ENCODE data around the gene IL20RB.
"Not testable (repeated sequence)": the region's sequence is repeated elsewhere in the genome, so short reads cannot be mapped to it uniquely, and the experiment has no call there.

The IL20RB gene

DNA sequence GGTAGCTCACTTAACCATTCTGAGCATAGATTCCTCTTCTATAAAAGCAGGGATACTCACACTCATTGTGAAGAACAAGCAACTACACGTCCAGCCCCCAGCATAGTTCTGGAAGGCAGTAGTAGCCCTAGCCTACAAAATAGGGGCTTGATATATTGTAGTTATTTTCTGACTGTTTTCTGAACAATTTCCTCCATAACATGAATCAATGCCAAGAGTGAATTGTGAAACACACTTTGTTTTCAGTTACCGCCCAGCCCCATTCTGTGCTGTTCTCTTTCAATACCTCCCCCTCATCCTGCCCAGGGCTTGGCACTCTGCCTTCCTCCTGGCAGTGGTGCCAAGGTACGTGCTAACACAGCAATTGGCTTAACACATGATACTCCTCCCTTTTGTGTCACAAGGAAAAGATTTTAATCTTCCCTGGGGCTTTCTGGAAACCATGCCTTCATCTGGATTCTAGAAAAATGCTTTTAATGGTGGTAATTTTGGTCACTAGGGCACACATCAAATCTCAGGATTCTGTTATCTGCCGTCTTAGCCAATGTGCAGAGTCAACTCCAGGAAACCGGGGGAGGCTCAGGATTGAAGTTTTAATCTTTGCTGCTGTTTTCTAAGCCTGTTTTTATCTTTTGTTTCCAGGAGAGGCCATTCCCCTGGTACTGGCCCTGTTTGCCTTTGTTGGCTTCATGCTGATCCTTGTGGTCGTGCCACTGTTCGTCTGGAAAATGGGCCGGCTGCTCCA, 37.2 kb downstream of the IL20RB start:
- no peak for TF ChIP-seq EZH2 (IDR thresholded peaks at IDR 0.05)
- TF ChIP-seq FOXP2 (optimal IDR thresholded peaks at IDR 0.05; ENCODE audit: control extremely low read depth, extremely low read length, insufficient read depth) = peak; percentile 63
- no peak for TF ChIP-seq POLR2AphosphoS5 (IDR thresholded peaks at IDR 0.05; ENCODE audit: borderline replicate concordance, low read depth, low read length)
- peak overlapping the region; percentile 54 for H3K27ac ChIP-seq
- no peaks in the 10 kb centered on the region for H3K36me3 ChIP-seq (ENCODE audit: insufficient read depth, low read length)
- no peak overlapping the region for H3K9ac ChIP-seq (ENCODE audit: insufficient read length)
- H3K9me3 ChIP-seq (ENCODE audit: low read depth, low read length) = no peaks in the 10 kb centered on the region
- H3K4me3 ChIP-seq = peak overlapping the region; percentile 17; the same call in 1 of the 2 replicates
- peak; percentile 34 for DNase-seq (ENCODE audit: low read depth, low spot score)

DNA sequence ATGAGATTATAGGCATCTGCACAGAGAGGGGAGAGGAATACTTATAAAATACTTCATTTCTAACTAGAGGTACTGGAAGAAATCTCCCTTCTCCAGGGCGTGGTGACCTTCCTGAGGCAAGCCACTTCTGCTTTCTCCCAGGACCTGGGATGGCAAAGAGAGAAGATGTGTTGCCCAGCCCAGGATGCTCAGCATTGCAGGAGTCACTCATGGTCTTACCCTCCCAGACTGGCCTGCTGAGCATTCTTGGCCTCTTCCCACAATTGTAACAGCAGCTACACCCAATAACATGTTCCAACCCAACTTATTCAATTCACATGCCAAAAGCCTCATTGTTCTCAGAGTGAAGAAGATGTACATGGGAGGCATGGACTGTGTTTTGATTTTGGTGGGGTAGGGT, 37.9 kb downstream of the IL20RB start:
- no peak overlapping the region for H3K9ac ChIP-seq (ENCODE audit: insufficient read length)
- no peaks in the 10 kb centered on the region for H3K36me3 ChIP-seq (ENCODE audit: insufficient read depth, low read length)
- no peak for TF ChIP-seq POLR2AphosphoS5 (IDR thresholded peaks at IDR 0.05; ENCODE audit: borderline replicate concordance, low read depth, low read length)
- TF ChIP-seq EZH2 (IDR thresholded peaks at IDR 0.05) = no peak
- no peak for TF ChIP-seq FOXP2 (optimal IDR thresholded peaks at IDR 0.05; ENCODE audit: control extremely low read depth, extremely low read length, insufficient read depth)
- H3K4me3 ChIP-seq = no peak overlapping the region
- DNase-seq (ENCODE audit: low read depth, low spot score) = no peak
- H3K9me3 ChIP-seq (ENCODE audit: low read depth, low read length) = no peaks in the 10 kb centered on the region
- peak overlapping the region; percentile 54; the same call in 1 of the 2 replicates for H3K27ac ChIP-seq

DNA sequence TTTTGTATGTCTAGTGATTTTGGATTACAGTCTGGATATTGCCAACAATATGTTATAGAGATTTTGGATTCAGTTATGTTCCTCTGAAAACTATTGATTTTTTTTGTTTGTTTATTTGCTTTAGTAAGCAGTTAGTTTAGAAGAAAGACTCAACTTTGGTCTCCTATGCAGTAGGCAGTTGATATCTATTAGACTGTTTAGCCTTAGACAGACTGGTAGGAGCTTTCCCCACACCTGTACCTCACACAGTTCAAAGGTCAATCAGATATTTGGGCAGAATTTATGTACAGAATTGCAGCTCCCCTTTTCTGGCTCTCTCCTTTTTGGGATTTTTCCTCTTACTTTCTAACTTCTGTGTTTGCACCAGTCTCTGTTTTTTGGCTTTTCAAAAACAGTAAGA, 42.3 kb downstream of the IL20RB start:
- TF ChIP-seq EZH2 (IDR thresholded peaks at IDR 0.05) = no peak
- no peak for TF ChIP-seq POLR2AphosphoS5 (IDR thresholded peaks at IDR 0.05; ENCODE audit: borderline replicate concordance, low read depth, low read length)
- TF ChIP-seq FOXP2 (optimal IDR thresholded peaks at IDR 0.05; ENCODE audit: control extremely low read depth, extremely low read length, insufficient read depth) = no peak
- Histone ChIP-seq H3K27ac (no peak overlapping the region), H3K9me3 (ENCODE audit: low read depth, low read length) (no peaks in the 10 kb centered on the region), H3K9ac (ENCODE audit: insufficient read length) (no peak overlapping the region), H3K4me3 (no peak overlapping the region), H3K36me3 (ENCODE audit: insufficient read depth, low read length) (no peaks in the 10 kb centered on the region)
- DNase-seq (ENCODE audit: low read depth, low spot score) = no peak

- H3K36me3 ChIP-seq (ENCODE audit: insufficient read depth, low read length); H3K4me3 ChIP-seq; DNase-seq (ENCODE audit: low read depth, low spot score); H3K27ac ChIP-seq; H3K9me3 ChIP-seq (ENCODE audit: low read depth, low read length); H3K9ac ChIP-seq (ENCODE audit: insufficient read length): not testable (repeated sequence)
Observed at GRCh38 chr3:137007376-137007775, 49.6 kb downstream of the IL20RB start.

GRCh38 chr3:137008131-137008530, 50.3 kb downstream of the IL20RB start:
- no peak for DNase-seq (ENCODE audit: low read depth, low spot score)
- TF ChIP-seq POLR2AphosphoS5 (IDR thresholded peaks at IDR 0.05; ENCODE audit: borderline replicate concordance, low read depth, low read length) (no peak), FOXP2 (optimal IDR thresholded peaks at IDR 0.05; ENCODE audit: control extremely low read depth, extremely low read length, insufficient read depth) (no peak), EZH2 (IDR thresholded peaks at IDR 0.05) (no peak)
- H3K36me3 ChIP-seq (ENCODE audit: insufficient read depth, low read length) = no peaks in the 10 kb centered on the region
- H3K4me3 ChIP-seq = no peak overlapping the region
- no peaks in the 10 kb centered on the region for H3K9me3 ChIP-seq (ENCODE audit: low read depth, low read length)
- H3K27ac ChIP-seq = no peak overlapping the region
- H3K9ac ChIP-seq (ENCODE audit: insufficient read length) = no peak overlapping the region

GRCh38 chr3:137008976-137009375, 51.2 kb downstream of the IL20RB start:
- Histone ChIP-seq H3K4me3 (no peak overlapping the region), H3K27ac (no peak overlapping the region), H3K36me3 (ENCODE audit: insufficient read depth, low read length) (no peaks in the 10 kb centered on the region), H3K9me3 (ENCODE audit: low read depth, low read length) (no peaks in the 10 kb centered on the region), H3K9ac (ENCODE audit: insufficient read length) (no peak overlapping the region)
- TF ChIP-seq FOXP2 (optimal IDR thresholded peaks at IDR 0.05; ENCODE audit: control extremely low read depth, extremely low read length, insufficient read depth) = no peak
- TF ChIP-seq POLR2AphosphoS5 (IDR thresholded peaks at IDR 0.05; ENCODE audit: borderline replicate concordance, low read depth, low read length) = no peak
- TF ChIP-seq EZH2 (IDR thresholded peaks at IDR 0.05) = no peak
- no peak for DNase-seq (ENCODE audit: low read depth, low spot score)

GRCh38 chr3:137010137-137010536, 52.4 kb downstream of the IL20RB start:
- no peak for DNase-seq (ENCODE audit: low read depth, low spot score)
- H3K9me3 ChIP-seq (ENCODE audit: low read depth, low read length) = no peaks in the 10 kb centered on the region
- no peaks in the 10 kb centered on the region for H3K36me3 ChIP-seq (ENCODE audit: insufficient read depth, low read length)

GRCh38 chr3:137011153-137011552, 53.4 kb downstream of the IL20RB start:
- Histone ChIP-seq H3K4me3 (no peak overlapping the region), H3K9me3 (ENCODE audit: low read depth, low read length) (no peaks in the 10 kb centered on the region), H3K27ac (no peak overlapping the region), H3K36me3 (ENCODE audit: insufficient read depth, low read length) (no peaks in the 10 kb centered on the region), H3K9ac (ENCODE audit: insufficient read length) (no peak overlapping the region)
- no peak for TF ChIP-seq FOXP2 (optimal IDR thresholded peaks at IDR 0.05; ENCODE audit: control extremely low read depth, extremely low read length, insufficient read depth)
- TF ChIP-seq EZH2 (IDR thresholded peaks at IDR 0.05) = no peak
- no peak for TF ChIP-seq POLR2AphosphoS5 (IDR thresholded peaks at IDR 0.05; ENCODE audit: borderline replicate concordance, low read depth, low read length)
- no peak for DNase-seq (ENCODE audit: low read depth, low spot score)

More at GRCh38 chr3:137010137-137010536, 52.4 kb downstream of the IL20RB start:
- Histone ChIP-seq H3K4me3 (no peak overlapping the region), H3K9ac (ENCODE audit: insufficient read length) (no peak overlapping the region), H3K27ac (no peak overlapping the region)
- TF ChIP-seq FOXP2 (optimal IDR thresholded peaks at IDR 0.05; ENCODE audit: control extremely low read depth, extremely low read length, insufficient read depth) (no peak), POLR2AphosphoS5 (IDR thresholded peaks at IDR 0.05; ENCODE audit: borderline replicate concordance, low read depth, low read length) (no peak)

GRCh38 chr3:137012097-137012501, 54.3 kb downstream of the IL20RB start:
- Histone ChIP-seq H3K9ac (ENCODE audit: insufficient read length) (no peak overlapping the region), H3K27ac (no peak overlapping the region), H3K36me3 (ENCODE audit: insufficient read depth, low read length) (no peaks in the 10 kb centered on the region), H3K4me3 (no peak overlapping the region), H3K9me3 (ENCODE audit: low read depth, low read length) (no peaks in the 10 kb centered on the region)
- no peak for DNase-seq (ENCODE audit: low read depth, low spot score)
- no peak for TF ChIP-seq FOXP2 (optimal IDR thresholded peaks at IDR 0.05; ENCODE audit: control extremely low read depth, extremely low read length, insufficient read depth)
- no peak for TF ChIP-seq POLR2AphosphoS5 (IDR thresholded peaks at IDR 0.05; ENCODE audit: borderline replicate concordance, low read depth, low read length)
- no peak for TF ChIP-seq EZH2 (IDR thresholded peaks at IDR 0.05)
